ENCODE measurements around the gene METTL23. TPM values are rescaled to one million over a fixed set of nuclear protein-coding genes. Genes with fewer than 3 reads are reported as not detected.

The METTL23 gene
- total RNA-seq, 1 experiment from 2014 or later = 58.7 TPM

DNA sequence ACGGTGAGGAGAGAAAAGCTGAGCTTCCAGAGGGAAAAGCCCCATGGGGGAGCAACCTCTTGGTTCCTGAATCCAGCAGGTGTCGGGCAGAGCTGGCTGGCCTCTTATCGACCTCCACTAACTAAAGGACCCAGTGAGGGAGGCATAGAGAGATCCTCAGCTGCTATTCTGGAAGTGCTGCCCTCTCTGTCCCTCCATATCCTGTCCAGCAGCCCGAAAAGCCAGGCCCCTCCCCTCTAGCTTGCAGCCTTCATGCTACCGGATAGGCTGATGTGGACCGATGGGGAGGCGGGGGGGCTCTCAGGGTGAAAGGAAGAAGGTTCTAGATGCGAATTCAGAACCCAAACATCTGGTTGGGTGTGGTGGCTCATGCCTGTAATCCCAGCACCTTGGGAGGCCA is 40.8 kb upstream of the METTL23 start:
- H3K4me2 ChIP-seq (ENCODE audit: low read length) = no peak overlapping the region
- H3K36me3 ChIP-seq (ENCODE audit: low read depth, low read length) = no peaks in the 10 kb centered on the region
- no peak overlapping the region for H2AFZ ChIP-seq (ENCODE audit: low read length)
- no peak for TF ChIP-seq EZH2phosphoT487 (IDR thresholded peaks at IDR 0.05; ENCODE audit: borderline replicate concordance, low read length)
- TF ChIP-seq, protein P1, sequence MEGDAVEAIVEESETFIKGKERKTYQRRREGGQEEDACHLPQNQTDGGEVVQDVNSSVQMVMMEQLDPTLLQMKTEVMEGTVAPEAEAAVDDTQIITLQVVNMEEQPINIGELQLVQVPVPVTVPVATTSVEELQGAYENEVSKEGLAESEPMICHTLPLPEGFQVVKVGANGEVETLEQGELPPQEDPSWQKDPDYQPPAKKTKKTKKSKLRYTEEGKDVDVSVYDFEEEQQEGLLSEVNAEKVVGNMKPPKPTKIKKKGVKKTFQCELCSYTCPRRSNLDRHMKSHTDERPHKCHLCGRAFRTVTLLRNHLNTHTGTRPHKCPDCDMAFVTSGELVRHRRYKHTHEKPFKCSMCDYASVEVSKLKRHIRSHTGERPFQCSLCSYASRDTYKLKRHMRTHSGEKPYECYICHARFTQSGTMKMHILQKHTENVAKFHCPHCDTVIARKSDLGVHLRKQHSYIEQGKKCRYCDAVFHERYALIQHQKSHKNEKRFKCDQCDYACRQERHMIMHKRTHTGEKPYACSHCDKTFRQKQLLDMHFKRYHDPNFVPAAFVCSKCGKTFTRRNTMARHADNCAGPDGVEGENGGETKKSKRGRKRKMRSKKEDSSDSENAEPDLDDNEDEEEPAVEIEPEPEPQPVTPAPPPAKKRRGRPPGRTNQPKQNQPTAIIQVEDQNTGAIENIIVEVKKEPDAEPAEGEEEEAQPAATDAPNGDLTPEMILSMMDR (conservative IDR thresholded peaks at IDR 0.05; ENCODE audit: low read depth, low read length) = no peak
- no peak for TF ChIP-seq EZH2 (IDR thresholded peaks at IDR 0.05; ENCODE audit: low read length, unreplicated experiment)
- no peak for DNase-seq
- no peaks in the 10 kb centered on the region for H3F3A ChIP-seq (ENCODE audit: low read length, unreplicated experiment)
- no peak for ATAC-seq
- no peaks in the 10 kb centered on the region for H3K9me2 ChIP-seq (replicated peaks; ENCODE audit: low read length)
- intact Hi-C loops (cut with micrococcal nuclease) = no loop called here
- ChIA-PET POLR2A (ENCODE audit: unreplicated experiment) (interaction anchor here (0.5 kb wide), 1 partner anchor 1124 kb away, joined by 4 read pairs; no protein-coding TSS in a partner anchor), CTCF (no interaction called here)
- BruUV-seq (replicated peaks) = no TSS peak
- no peaks in the 10 kb centered on the region for H3K79me2 ChIP-seq (ENCODE audit: low read length)
- no peak overlapping the region for H3K4me3 ChIP-seq (ENCODE audit: low read length)
- H3K4me1 ChIP-seq (ENCODE audit: insufficient read depth, low read length) = peaks cover 17% of the 10 kb centered on the region
- no peak overlapping the region for H3K9ac ChIP-seq (ENCODE audit: low read length)
- no peaks in the 10 kb centered on the region for H3K27me3 ChIP-seq (ENCODE audit: low read length)
- no peaks in the 10 kb centered on the region for H3K9me3 ChIP-seq (ENCODE audit: low read length)
- no peaks in the 10 kb centered on the region for H4K20me1 ChIP-seq (ENCODE audit: low read length)
- H3K27ac ChIP-seq (ENCODE audit: low read length) = no peak overlapping the region

GRCh38 chr17:76686538-76687297 is 39.9 kb upstream of the METTL23 start:
- Histone ChIP-seq H3K9me2 (replicated peaks; ENCODE audit: low read length) (no peaks in the 10 kb centered on the region), H3K4me1 (ENCODE audit: insufficient read depth, low read length) (peaks cover 17% of the 10 kb centered on the region), H3K4me2 (ENCODE audit: low read length) (no peak overlapping the region), H3K4me3 (ENCODE audit: low read length) (no peak overlapping the region), H3K79me2 (ENCODE audit: low read length) (no peaks in the 10 kb centered on the region), H3K36me3 (ENCODE audit: low read depth, low read length) (no peaks in the 10 kb centered on the region), H3K27ac (ENCODE audit: low read length) (no peak overlapping the region), H3K9me3 (ENCODE audit: low read length) (no peaks in the 10 kb centered on the region), H3K27me3 (ENCODE audit: low read length) (no peaks in the 10 kb centered on the region), H4K20me1 (ENCODE audit: low read length) (no peaks in the 10 kb centered on the region), H3F3A (ENCODE audit: low read length, unreplicated experiment) (no peaks in the 10 kb centered on the region), H3K9ac (ENCODE audit: low read length) (no peak overlapping the region), H2AFZ (ENCODE audit: low read length) (no peak overlapping the region)
- CTCF ChIA-PET = no interaction called here
- POLR2A ChIA-PET (ENCODE audit: unreplicated experiment) = no interaction called here
- no TSS peak for BruUV-seq (replicated peaks)
- DNase-seq (no peak), ATAC-seq (no peak)
- intact Hi-C loops (cut with micrococcal nuclease) = no loop called here
- TF ChIP-seq EZH2phosphoT487 (IDR thresholded peaks at IDR 0.05; ENCODE audit: borderline replicate concordance, low read length) = no peak
- TF ChIP-seq EZH2 (IDR thresholded peaks at IDR 0.05; ENCODE audit: low read length, unreplicated experiment) = no peak
- TF ChIP-seq, protein P1 (conservative IDR thresholded peaks at IDR 0.05; ENCODE audit: low read depth, low read length) = no peak
